ENCODE data around the gene BMAL1. TPM values are rescaled to one million over a fixed set of nuclear protein-coding genes. Genes with fewer than 3 reads are reported as not detected.
A peak's percentile ranks its signal among the peaks of the same experiment; 100 is the strongest.

Gene BMAL1
- total and polyA plus RNA-seq, 2 of the 8 experiments (the other 6 are each of a cell fraction or from before 2014, with no cell fraction given) = 6.8 to 6.9 TPM

DNA sequence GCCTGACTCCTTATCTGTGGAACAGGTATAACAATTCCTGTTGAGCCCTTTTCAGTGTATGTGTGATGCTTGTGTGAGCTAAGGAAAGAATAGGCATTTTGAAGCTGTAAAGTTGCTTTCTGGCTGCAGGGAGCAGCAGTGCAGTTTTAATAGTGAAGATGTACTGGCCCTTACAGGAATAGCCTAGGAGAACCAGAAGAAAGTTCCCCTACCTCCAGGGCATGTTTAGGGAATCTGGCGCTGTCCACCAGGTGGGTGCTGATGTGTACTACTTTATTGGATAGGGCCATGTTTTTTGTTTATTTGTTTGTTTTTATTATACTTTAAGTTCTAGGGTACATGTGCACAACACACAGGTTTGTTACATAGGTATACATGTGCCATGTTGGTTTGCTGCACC is 11.5 kb downstream of the BMAL1 start:
- Histone ChIP-seq H4K8ac (ENCODE audit: extremely low read depth, insufficient read depth, low read length) (no peak overlapping the region), H3K27ac (ENCODE audit: low read depth, low read length) (no peak overlapping the region), H3K18ac (ENCODE audit: extremely low read depth, low read length) (no peak overlapping the region), H3K4ac (replicated peaks; ENCODE audit: insufficient read length, low read depth, low read length) (no peak overlapping the region), H4K20me1 (replicated peaks in 1 of 2; ENCODE audit: control insufficient read depth in 1 of 2, insufficient read depth in 2 of 2, low read length in 2 of 2) (peaks cover 0 to 3% of the 10 kb centered on the region in 2 experiments), H4K5ac (ENCODE audit: insufficient read length, low read depth, low read length) (no peak overlapping the region), H2BK12ac (ENCODE audit: low read depth, low read length) (no peak overlapping the region), H2BK20ac (ENCODE audit: low read length) (no peak overlapping the region), H2AFZ (ENCODE audit: low read length) (no peak overlapping the region), H3K23me2 (ENCODE audit: low read depth, low read length) (no peaks in the 10 kb centered on the region), H2AK5ac (ENCODE audit: low read depth, low read length) (no peak overlapping the region), H3K9me3 (ENCODE audit: insufficient read depth in 2 of 2, low read depth in 1 of 2, low read length in 1 of 2) (no peaks in the 10 kb centered on the region), H4K91ac (replicated peaks; ENCODE audit: insufficient read length, low read length) (no peak overlapping the region), H2BK120ac (replicated peaks; ENCODE audit: low read depth, low read length) (no peak overlapping the region), H3K4me3 (ENCODE audit: extremely low read depth in 1 of 4, insufficient read depth in 2 of 4, low read depth in 3 of 4, low read length in 4 of 4) (no peak overlapping the region), H3K14ac (ENCODE audit: insufficient read length) (no peak overlapping the region), H3K9ac (replicated peaks in 1 of 4; ENCODE audit: extremely low read depth in 1 of 4, low read depth in 3 of 4, low read length in 3 of 4) (no peak overlapping the region), H3K27me3 (replicated peaks in 1 of 4; ENCODE audit: control insufficient read depth in 3 of 4, extremely low read depth in 1 of 4, insufficient read depth in 3 of 4, low read length in 3 of 4) (no peaks in the 10 kb centered on the region), H3K36me3 (ENCODE audit: control insufficient read depth in 2 of 4, insufficient read depth in 4 of 4, low read length in 3 of 4) (no peaks in the 10 kb centered on the region), H3K4me1 (replicated peaks in 1 of 4; ENCODE audit: control insufficient read depth in 3 of 4, insufficient read depth in 4 of 4, low read length in 3 of 4) (no peaks in the 10 kb centered on the region), H3K23ac (ENCODE audit: insufficient read length) (no peak overlapping the region), H2BK5ac (ENCODE audit: low read depth, low read length) (no peak overlapping the region), H2BK15ac (ENCODE audit: low read length) (no peak overlapping the region), H3K79me2 (ENCODE audit: control insufficient read depth in 1 of 2, insufficient read depth in 2 of 2, low read length in 2 of 2) (0 out of 4 replicates have a peak, but pooled peaks cover 0 to 7% of the 10 kb centered on the region in 2 experiments), H3K4me2 (ENCODE audit: insufficient read depth in 1 of 2, low read depth in 2 of 2, low read length in 2 of 2) (no peak overlapping the region), H3K79me1 (ENCODE audit: low read depth, low read length) (no peaks in the 10 kb centered on the region), H3K56ac (replicated peaks; ENCODE audit: insufficient read length, low read depth, low read length) (no peak overlapping the region)
- POLR2A ChIA-PET (ENCODE audit: partially characterized antibody) = no interaction called here
- CTCF ChIA-PET (ENCODE audit: partially characterized antibody) = interaction anchor here (0.6 to 3.4 kb wide), 5 partner anchors 46 to 237 kb away, joined by 3 to 16 read pairs (median 3); no protein-coding TSS in a partner anchor
- FAIRE-seq (no peak), DNase-seq (ENCODE audit: low read depth in 1 of 2, low spot score in 2 of 2) (no peak)
- 75% methylated on average over 1 of the region's 1 CpG; no CpG with 5 or more reads in 1 of the 2 experiments for WGBS, 2 experiments (ENCODE audit: extremely low coverage in 1 of 2, insufficient coverage in 1 of 2, insufficient read length in 1 of 2, insufficient replicate concordance in 2 of 2, low coverage in 1 of 2, low lambda C conversion rate in 2 of 2, missing lambda C conversion rate in 1 of 2)
- TF ChIP-seq PHF8 (conservative IDR thresholded peaks at IDR 0.05; ENCODE audit: low read depth, low read length) = no peak
- peak; percentile 38 to 44 for TF ChIP-seq RAD21 (IDR thresholded peaks at IDR 0.05 in 1 of 2, conservative IDR thresholded peaks at IDR 0.05 in 1 of 2; ENCODE audit: low read depth in 2 of 2, low read length in 2 of 2)
- TF ChIP-seq BRCA1 (IDR thresholded peaks at IDR 0.05; ENCODE audit: low read depth, low read length) = no peak
- no peak for TF ChIP-seq MAFK (IDR thresholded peaks at IDR 0.05; ENCODE audit: low read depth, low read length)
- no peak for TF ChIP-seq BACH1 (IDR thresholded peaks at IDR 0.05; ENCODE audit: low read length)
- no peak for TF ChIP-seq SAP30 (IDR thresholded peaks at IDR 0.05; ENCODE audit: insufficient read depth, insufficient replicate concordance, low read length)
- no peak for TF ChIP-seq FOSL1 (IDR thresholded peaks at IDR 0.05; ENCODE audit: insufficient read depth, low read depth, low read length)
- TF ChIP-seq SIN3A (conservative IDR thresholded peaks at IDR 0.05 in 1 of 2, IDR thresholded peaks at IDR 0.05 in 1 of 2; ENCODE audit: low read depth in 1 of 2, low read length in 2 of 2) = peak in 1 of 2 experiments; percentile 52; a peak in 1 of 4 replicates
- no peak for TF ChIP-seq SRF (IDR thresholded peaks at IDR 0.05; ENCODE audit: low read depth, low read length)
- TF ChIP-seq CBX8 (IDR thresholded peaks at IDR 0.05; ENCODE audit: borderline replicate concordance, low read depth, low read length) = no peak

Data from H1 (cell line).